Nephron (organoid): ENCODE measurements around the gene STK17A.

ENCODE experiments used
- H3K27ac Mint-ChIP-seq, 3 experiments: 2 replicates each; pipeline ENCODE4 v1.8.0; 2020; ENCODE audit warnings: mixed read lengths in 3 of 3, mild to moderate bottlenecking in 2 of 3, moderate library complexity in 1 of 3
- H3K27me3 Mint-ChIP-seq: 2 replicates; pipeline ENCODE4 v1.8.0; 2021; ENCODE audit warnings: low read depth, mild to moderate bottlenecking, moderate library complexity, mixed read lengths
- H3K36me3 Mint-ChIP-seq: 2 replicates; pipeline ENCODE4 v1.8.0; 2020; ENCODE audit warnings: low read depth, mixed read lengths
- H3K4me1 Mint-ChIP-seq: 2 replicates; pipeline ENCODE4 v1.8.0; 2020; ENCODE audit warnings: mixed read lengths
- H3K4me3 Mint-ChIP-seq, 3 experiments: 2 replicates each; pipeline ENCODE4 v1.8.0; 2020; ENCODE audit warnings: mild to moderate bottlenecking in 3 of 3, mixed read lengths in 3 of 3, moderate library complexity in 2 of 3
- H3K9me3 Mint-ChIP-seq: 2 replicates; pipeline ENCODE4 v1.8.0; 2020; ENCODE audit warnings: mixed read lengths
- CTCF ChIP-seq, 3 experiments: fragments of 200-600 bp; sonication (generic); IDR thresholded peaks; one replicate each; pipeline ENCODE4 v1.5.0; 2021; ENCODE audit warnings: antibody characterized with exemption in 3 of 3; ENCODE audit not compliant: unreplicated experiment in 3 of 3

STK17A gene

GRCh38 chr7:43559946-43560335, 23.0 kb upstream of the STK17A start:
- Mint-ChIP-seq H3K4me3 (no peak overlapping the region), H3K9me3 (no peaks in the 10 kb centered on the region), H3K27ac (no peak overlapping the region), H3K27me3 (no peaks in the 10 kb centered on the region), H3K36me3 (no peaks in the 10 kb centered on the region), H3K4me1 (peaks cover 4% of the 10 kb centered on the region)
- TF ChIP-seq CTCF (IDR thresholded peaks at IDR 0.05; ENCODE audit: unreplicated experiment in 3 of 3), result no peak

DNA sequence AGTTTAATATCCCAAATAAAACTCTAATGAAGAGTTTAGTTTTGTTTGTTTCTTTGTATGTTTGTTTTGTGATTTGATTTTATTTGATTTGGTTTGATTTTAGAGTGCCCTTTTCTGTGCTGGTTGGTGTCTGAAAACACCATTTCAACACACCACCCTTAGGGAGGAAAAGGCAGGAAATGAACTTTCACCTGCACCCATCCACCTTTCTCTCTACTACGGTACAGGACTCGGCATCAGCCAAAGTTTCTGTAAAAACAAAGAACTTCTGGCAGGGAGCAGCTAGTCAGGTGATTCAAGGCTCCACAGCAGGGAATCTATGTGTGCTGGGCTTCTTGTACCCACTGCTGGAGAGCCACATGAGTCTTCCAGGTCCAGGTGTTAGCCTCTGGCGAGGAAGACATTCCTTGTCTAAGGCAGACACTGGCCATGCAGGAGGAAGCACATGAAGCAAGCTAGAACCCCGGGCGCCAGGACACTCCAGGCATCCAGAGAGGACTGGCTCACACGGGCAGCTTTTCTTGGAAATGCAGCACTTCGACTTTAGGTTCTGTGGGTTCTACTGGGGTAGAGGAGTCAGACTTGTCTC, 22.1 kb upstream of the STK17A start:
- H3K9me3 Mint-ChIP-seq, result no peaks in the 10 kb centered on the region
- no peak overlapping the region for H3K4me3 Mint-ChIP-seq
- no peak for TF ChIP-seq CTCF (IDR thresholded peaks at IDR 0.05; ENCODE audit: unreplicated experiment in 3 of 3)
- H3K27me3 Mint-ChIP-seq, result no peaks in the 10 kb centered on the region
- H3K36me3 Mint-ChIP-seq, result no peaks in the 10 kb centered on the region
- H3K27ac Mint-ChIP-seq, result no peak overlapping the region
- peaks cover 4% of the 10 kb centered on the region for H3K4me1 Mint-ChIP-seq

DNA sequence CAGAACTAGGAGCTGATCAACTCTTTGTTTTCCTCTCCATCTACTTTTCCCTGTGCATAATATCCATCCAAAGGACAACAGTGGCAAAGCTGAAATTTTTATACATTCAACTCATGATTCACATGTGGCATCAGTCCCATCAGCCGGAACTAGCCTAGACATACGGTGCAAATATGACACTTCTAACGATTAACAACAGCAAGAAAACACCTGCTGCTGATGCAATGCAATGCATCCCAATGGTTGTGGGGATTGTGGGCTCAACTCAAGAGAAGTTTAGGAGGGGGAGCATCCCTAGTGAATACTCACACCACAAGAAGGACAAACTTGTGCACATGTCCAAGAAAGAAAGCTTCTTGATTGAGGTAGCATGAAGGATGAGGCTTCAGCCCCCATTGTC, 20.5 kb upstream of the STK17A start:
- Mint-ChIP-seq H3K27me3 (no peaks in the 10 kb centered on the region), H3K9me3 (no peaks in the 10 kb centered on the region), H3K4me1 (peaks cover 4% of the 10 kb centered on the region), H3K36me3 (no peaks in the 10 kb centered on the region), H3K4me3 (no peak overlapping the region), H3K27ac (no peak overlapping the region)
- no peak for TF ChIP-seq CTCF (IDR thresholded peaks at IDR 0.05; ENCODE audit: unreplicated experiment in 3 of 3)

DNA sequence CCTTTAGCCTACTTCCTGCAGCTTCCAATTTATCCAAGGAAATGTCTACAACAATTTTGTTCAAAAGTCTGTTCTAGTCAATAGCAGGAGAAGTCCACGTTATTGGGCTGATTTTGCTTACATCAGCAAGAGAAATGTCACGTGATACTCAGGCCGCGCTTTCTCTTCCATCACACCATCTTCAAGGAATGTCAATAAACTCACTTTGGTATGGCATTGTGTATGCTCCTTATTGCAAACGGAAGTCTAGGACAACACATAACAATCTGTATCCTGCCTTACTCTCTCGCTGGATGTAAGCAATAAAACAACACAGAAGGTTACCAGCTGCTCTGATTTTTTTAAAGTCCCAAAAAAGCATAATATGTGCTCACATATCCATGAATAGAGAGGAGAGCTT, 17.1 kb upstream of the STK17A start:
- H3K9me3 Mint-ChIP-seq, result no peaks in the 10 kb centered on the region
- H3K27me3 Mint-ChIP-seq, result no peaks in the 10 kb centered on the region
- no peaks in the 10 kb centered on the region for H3K36me3 Mint-ChIP-seq
- H3K4me1 Mint-ChIP-seq, result peaks cover 4% of the 10 kb centered on the region
- no peak overlapping the region for H3K4me3 Mint-ChIP-seq
- H3K27ac Mint-ChIP-seq, result no peak overlapping the region
- TF ChIP-seq CTCF (IDR thresholded peaks at IDR 0.05; ENCODE audit: unreplicated experiment in 3 of 3), result no peak

DNA sequence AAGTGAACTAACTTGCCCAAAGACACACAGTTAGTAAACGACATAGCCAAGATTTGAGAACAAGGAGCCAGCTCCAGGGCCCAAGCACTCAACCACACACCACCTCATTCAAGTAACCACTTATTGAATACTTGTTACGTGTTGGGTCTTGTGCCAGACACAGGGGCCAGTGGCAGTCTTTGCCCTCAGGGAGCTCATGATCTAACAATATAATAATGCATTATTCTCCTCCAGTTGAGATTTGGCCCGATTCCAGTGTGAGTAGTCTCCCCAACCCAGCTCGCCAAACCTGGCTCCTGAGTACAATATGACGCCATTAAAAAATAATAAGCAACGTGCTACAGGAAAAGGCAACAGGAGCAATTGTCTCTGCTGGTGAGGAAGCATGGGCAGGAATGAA, 14.4 kb upstream of the STK17A start:
- no peaks in the 10 kb centered on the region for H3K9me3 Mint-ChIP-seq
- no peak overlapping the region for H3K27ac Mint-ChIP-seq
- no peak for TF ChIP-seq CTCF (IDR thresholded peaks at IDR 0.05; ENCODE audit: unreplicated experiment in 3 of 3)
- no peaks in the 10 kb centered on the region for H3K27me3 Mint-ChIP-seq
- no peak overlapping the region for H3K4me3 Mint-ChIP-seq
- H3K36me3 Mint-ChIP-seq, result no peaks in the 10 kb centered on the region
- H3K4me1 Mint-ChIP-seq, result no peaks in the 10 kb centered on the region

DNA sequence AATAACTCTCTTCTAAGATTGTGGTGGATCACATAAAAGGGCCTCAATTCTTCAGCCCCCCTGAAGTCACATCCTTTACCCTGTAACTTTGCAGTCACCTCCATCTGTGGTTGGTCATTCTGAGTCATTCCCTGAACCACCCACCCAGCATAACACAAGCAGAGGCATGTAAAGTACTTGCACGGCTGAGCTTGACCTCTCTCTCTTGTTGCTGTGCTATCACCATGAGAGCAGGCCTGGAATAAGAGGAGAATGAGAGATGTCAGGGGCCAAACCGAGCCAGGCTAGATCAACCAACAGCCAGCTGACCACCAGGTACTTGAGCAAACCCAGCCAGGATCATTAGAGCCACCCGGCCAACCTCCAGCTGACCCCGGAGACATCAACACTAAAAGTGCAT, 13.5 kb upstream of the STK17A start:
- Mint-ChIP-seq H3K36me3 (no peaks in the 10 kb centered on the region), H3K4me3 (no peak overlapping the region), H3K27me3 (no peaks in the 10 kb centered on the region), H3K9me3 (no peaks in the 10 kb centered on the region), H3K4me1 (no peaks in the 10 kb centered on the region), H3K27ac (no peak overlapping the region)
- TF ChIP-seq CTCF (IDR thresholded peaks at IDR 0.05; ENCODE audit: unreplicated experiment in 3 of 3), result no peak
